ENCODE measurements around the gene PSMB3. TPM values are rescaled to one million over a fixed set of nuclear protein-coding genes. Genes with fewer than 3 reads are reported as not detected.

Gene PSMB3
- total RNA-seq, 1 experiment from 2014 or later: 346 TPM

- Histone ChIP-seq H2AFZ (ENCODE audit: low read depth, low read length, poor library complexity, severe bottlenecking) (no peak overlapping the region), H3K36me3 (ENCODE audit: control insufficient read depth in 1 of 2, insufficient read depth in 2 of 2, low read length in 2 of 2) (peaks cover under 1 to 10% of the 10 kb centered on the region in 2 experiments; a peak in 2 of 4 replicates), H3K9me3 (ENCODE audit: control insufficient read depth in 1 of 2, insufficient read depth in 1 of 2, low read depth in 1 of 2, low read length in 2 of 2) (no peaks in the 10 kb centered on the region), H3K4me1 (ENCODE audit: control insufficient read depth in 1 of 2, insufficient read depth in 2 of 2, low read length in 2 of 2) (peaks cover 33 to 63% of the 10 kb centered on the region in 2 experiments), H3K27me3 (ENCODE audit: insufficient read depth, low read length) (no peaks in the 10 kb centered on the region), H3K79me2 (ENCODE audit: insufficient read depth, low read length) (peaks cover 69% of the 10 kb centered on the region), H3K9ac (ENCODE audit: low read length) (peak overlapping the region; percentile 93), H3K27ac (ENCODE audit: low read depth, low read length) (peak overlapping the region; percentile 100), H3K9me2 (ENCODE audit: insufficient read depth) (no peaks in the 10 kb centered on the region), H3K4me2 (ENCODE audit: low read length) (peak overlapping the region; percentile 94), H4K20me1 (ENCODE audit: insufficient read depth) (no peaks in the 10 kb centered on the region), H3K4me3 (replicated peaks in 1 of 2; ENCODE audit: low read depth in 1 of 2, low read length in 2 of 2) (peak overlapping the region; percentile 99 to 100)
- CTCF ChIA-PET: interaction anchor here (0.9 to 1.8 kb wide), 3 partner anchors 13 to 233 kb away, joined by 3 to 5 read pairs (median 3); no protein-coding TSS in a partner anchor
- POLR2A ChIA-PET: interaction anchor here (1.0 to 1.2 kb wide), 2 partner anchors 72 to 122 kb away, joined by 3 to 5 read pairs; no protein-coding TSS in a partner anchor
- intact Hi-C loops (cut with micrococcal nuclease): loop anchor here (5.0 kb wide), 4 partner anchors 48 to 118 kb away; partner anchors contain the start of genes PIP4K2B and RPL23
- DNase-seq (ENCODE audit: low read depth, low spot score) (peak; percentile 56), ATAC-seq (peak; percentile 42)
- RAD21 ChIA-PET (ENCODE audit: low non-redundant PET in 1 of 2, low total read pairs in 2 of 2, uncharacterized antibody in 2 of 2, unreplicated experiment in 2 of 2): no interaction called here
- BruUV-seq (replicated peaks): TSS peak; percentile 74
- no peak for TF ChIP-seq JUND (IDR thresholded peaks at IDR 0.05)
- TF ChIP-seq SRF (IDR thresholded peaks at IDR 0.05; ENCODE audit: low read depth): no peak
- peak; percentile 75 for TF ChIP-seq SIN3A (IDR thresholded peaks at IDR 0.05; ENCODE audit: low read depth)
- TF ChIP-seq, protein P1, sequence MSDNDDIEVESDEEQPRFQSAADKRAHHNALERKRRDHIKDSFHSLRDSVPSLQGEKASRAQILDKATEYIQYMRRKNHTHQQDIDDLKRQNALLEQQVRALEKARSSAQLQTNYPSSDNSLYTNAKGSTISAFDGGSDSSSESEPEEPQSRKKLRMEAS (IDR thresholded peaks at IDR 0.05): peak; percentile 83
- TF ChIP-seq RAD21 (IDR thresholded peaks at IDR 0.05; ENCODE audit: low read depth): no peak
- no peak for TF ChIP-seq YY1 (IDR thresholded peaks at IDR 0.05; ENCODE audit: extremely low read depth, insufficient replicate concordance, low read depth, low read length)
- peak; percentile 92 for TF ChIP-seq EGR1 (IDR thresholded peaks at IDR 0.05; ENCODE audit: low read depth)
- peak; percentile 94 for TF ChIP-seq POLR2A (IDR thresholded peaks at IDR 0.05; ENCODE audit: borderline replicate concordance, extremely low read depth, insufficient read depth, insufficient read length)
- TF ChIP-seq TCF7L2 (IDR thresholded peaks at IDR 0.05; ENCODE audit: borderline replicate concordance, extremely low read depth, insufficient read depth, insufficient read length): peak; percentile 32
- TF ChIP-seq EZH2 (IDR thresholded peaks at IDR 0.05): no peak
- TF ChIP-seq, protein P2, sequence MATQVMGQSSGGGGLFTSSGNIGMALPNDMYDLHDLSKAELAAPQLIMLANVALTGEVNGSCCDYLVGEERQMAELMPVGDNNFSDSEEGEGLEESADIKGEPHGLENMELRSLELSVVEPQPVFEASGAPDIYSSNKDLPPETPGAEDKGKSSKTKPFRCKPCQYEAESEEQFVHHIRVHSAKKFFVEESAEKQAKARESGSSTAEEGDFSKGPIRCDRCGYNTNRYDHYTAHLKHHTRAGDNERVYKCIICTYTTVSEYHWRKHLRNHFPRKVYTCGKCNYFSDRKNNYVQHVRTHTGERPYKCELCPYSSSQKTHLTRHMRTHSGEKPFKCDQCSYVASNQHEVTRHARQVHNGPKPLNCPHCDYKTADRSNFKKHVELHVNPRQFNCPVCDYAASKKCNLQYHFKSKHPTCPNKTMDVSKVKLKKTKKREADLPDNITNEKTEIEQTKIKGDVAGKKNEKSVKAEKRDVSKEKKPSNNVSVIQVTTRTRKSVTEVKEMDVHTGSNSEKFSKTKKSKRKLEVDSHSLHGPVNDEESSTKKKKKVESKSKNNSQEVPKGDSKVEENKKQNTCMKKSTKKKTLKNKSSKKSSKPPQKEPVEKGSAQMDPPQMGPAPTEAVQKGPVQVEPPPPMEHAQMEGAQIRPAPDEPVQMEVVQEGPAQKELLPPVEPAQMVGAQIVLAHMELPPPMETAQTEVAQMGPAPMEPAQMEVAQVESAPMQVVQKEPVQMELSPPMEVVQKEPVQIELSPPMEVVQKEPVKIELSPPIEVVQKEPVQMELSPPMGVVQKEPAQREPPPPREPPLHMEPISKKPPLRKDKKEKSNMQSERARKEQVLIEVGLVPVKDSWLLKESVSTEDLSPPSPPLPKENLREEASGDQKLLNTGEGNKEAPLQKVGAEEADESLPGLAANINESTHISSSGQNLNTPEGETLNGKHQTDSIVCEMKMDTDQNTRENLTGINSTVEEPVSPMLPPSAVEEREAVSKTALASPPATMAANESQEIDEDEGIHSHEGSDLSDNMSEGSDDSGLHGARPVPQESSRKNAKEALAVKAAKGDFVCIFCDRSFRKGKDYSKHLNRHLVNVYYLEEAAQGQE (IDR thresholded peaks at IDR 0.05; ENCODE audit: low read depth): no peak
- no peak for TF ChIP-seq ELF1 (IDR thresholded peaks at IDR 0.05; ENCODE audit: borderline replicate concordance, low read depth)
- peak; percentile 69 for TF ChIP-seq SP1 (IDR thresholded peaks at IDR 0.05; ENCODE audit: low read depth)
- TF ChIP-seq ZFX (IDR thresholded peaks at IDR 0.05): peak; percentile 86
- no peak for TF ChIP-seq ZNF274 (IDR thresholded peaks at IDR 0.05; ENCODE audit: low read depth, low read length)
- no peak for TF ChIP-seq ATF3 (IDR thresholded peaks at IDR 0.05)
- no peak for TF ChIP-seq CTCF (IDR thresholded peaks at IDR 0.05 in 2 of 3, conservative IDR thresholded peaks at IDR 0.05 in 1 of 3; ENCODE audit: borderline replicate concordance in 1 of 3, insufficient read depth in 1 of 3, low read depth in 2 of 3, low read length in 2 of 3)
- peak; percentile 95 for TF ChIP-seq POLR2AphosphoS5 (IDR thresholded peaks at IDR 0.05; ENCODE audit: low read depth, low read length)
- no peak for TF ChIP-seq FOSL1 (IDR thresholded peaks at IDR 0.05; ENCODE audit: low read depth)
- no peak for TF ChIP-seq CEBPB (IDR thresholded peaks at IDR 0.05; ENCODE audit: low read depth)
- no peak for TF ChIP-seq EZH2phosphoT487 (IDR thresholded peaks at IDR 0.05; ENCODE audit: borderline replicate concordance)
Observed at GRCh38 chr17:38749223-38750043, 3.1 kb upstream of the PSMB3 start.

Data from HCT116 (cell line).